ENCODE results near the gene NCBP2.

The NCBP2 gene

GRCh38 chr3:196942226-196942914 is at the start of gene NCBP2:
NCBP2 (minus strand) TSS chr3:196942528; CDS start chr3:196942503, 25 bp downstream.
- H3K4me3 ChIP-seq (ENCODE audit: low read depth, low read length): peak within 1 kb of the TSS; percentile 90
- H3K4me1 ChIP-seq (ENCODE audit: control insufficient read depth, insufficient read depth, low read length): peaks cover 12% of the 10 kb centered on the region
- no peaks in the 10 kb centered on the region for H3K9me3 ChIP-seq (ENCODE audit: control insufficient read depth, insufficient read depth, low read length)
- peaks cover 31% of the 10 kb centered on the region for H3K36me3 ChIP-seq (ENCODE audit: control insufficient read depth, insufficient read depth, low read length)
- H3K9ac ChIP-seq (ENCODE audit: low read depth, low read length): peak within 1 kb of the TSS; percentile 94
- peak within 1 kb of the TSS; percentile 98 for H3K27ac ChIP-seq (ENCODE audit: low read depth, low read length)
- H3K27me3 ChIP-seq (ENCODE audit: control insufficient read depth, insufficient read depth, low read length): no peaks in the 10 kb centered on the region

- Histone ChIP-seq H3K9me3 (ENCODE audit: control insufficient read depth, insufficient read depth, low read length) (no peaks in the 10 kb centered on the region), H3K36me3 (ENCODE audit: control insufficient read depth, insufficient read depth, low read length) (no peaks in the 10 kb centered on the region), H3K4me1 (ENCODE audit: control insufficient read depth, insufficient read depth, low read length) (no peaks in the 10 kb centered on the region), H3K27ac (ENCODE audit: low read depth, low read length) (no peak overlapping the region), H3K4me3 (ENCODE audit: low read depth, low read length) (no peak overlapping the region), H3K27me3 (ENCODE audit: control insufficient read depth, insufficient read depth, low read length) (no peaks in the 10 kb centered on the region), H3K9ac (ENCODE audit: low read depth, low read length) (no peak overlapping the region)
Measured at GRCh38 chr3:196991581-196992460, 49.5 kb upstream of the NCBP2 start.

GRCh38 chr3:196990601-196991007 is 48.3 kb upstream of the NCBP2 start:
- Histone ChIP-seq H3K27ac (ENCODE audit: low read depth, low read length) (no peak overlapping the region), H3K4me3 (ENCODE audit: low read depth, low read length) (no peak overlapping the region), H3K9ac (ENCODE audit: low read depth, low read length) (no peak overlapping the region), H3K4me1 (ENCODE audit: control insufficient read depth, insufficient read depth, low read length) (no peaks in the 10 kb centered on the region), H3K27me3 (ENCODE audit: control insufficient read depth, insufficient read depth, low read length) (no peaks in the 10 kb centered on the region), H3K36me3 (ENCODE audit: control insufficient read depth, insufficient read depth, low read length) (no peaks in the 10 kb centered on the region), H3K9me3 (ENCODE audit: control insufficient read depth, insufficient read depth, low read length) (no peaks in the 10 kb centered on the region)

- no peaks in the 10 kb centered on the region for H3K4me1 ChIP-seq (ENCODE audit: control insufficient read depth, insufficient read depth, low read length)
- no peak overlapping the region for H3K27ac ChIP-seq (ENCODE audit: low read depth, low read length)
- H3K4me3 ChIP-seq (ENCODE audit: low read depth, low read length): no peak overlapping the region
- no peaks in the 10 kb centered on the region for H3K36me3 ChIP-seq (ENCODE audit: control insufficient read depth, insufficient read depth, low read length)
- H3K9ac ChIP-seq (ENCODE audit: low read depth, low read length): no peak overlapping the region
- no peaks in the 10 kb centered on the region for H3K9me3 ChIP-seq (ENCODE audit: control insufficient read depth, insufficient read depth, low read length)
- no peaks in the 10 kb centered on the region for H3K27me3 ChIP-seq (ENCODE audit: control insufficient read depth, insufficient read depth, low read length)
Measured at GRCh38 chr3:196989721-196990262, 47.5 kb upstream of the NCBP2 start.

- H3K9me3 ChIP-seq (ENCODE audit: control insufficient read depth, insufficient read depth, low read length): 0 out of 2 replicates have a peak, but pooled peaks cover 1% of the 10 kb centered on the region
- H3K36me3 ChIP-seq (ENCODE audit: control insufficient read depth, insufficient read depth, low read length): no peaks in the 10 kb centered on the region
- H3K4me3 ChIP-seq (ENCODE audit: low read depth, low read length): no peak overlapping the region
- H3K9ac ChIP-seq (ENCODE audit: low read depth, low read length): no peak overlapping the region
- H3K4me1 ChIP-seq (ENCODE audit: control insufficient read depth, insufficient read depth, low read length): no peaks in the 10 kb centered on the region
- H3K27ac ChIP-seq (ENCODE audit: low read depth, low read length): no peak overlapping the region
- H3K27me3 ChIP-seq (ENCODE audit: control insufficient read depth, insufficient read depth, low read length): no peaks in the 10 kb centered on the region
Measured at GRCh38 chr3:196988241-196989029, 46.1 kb upstream of the NCBP2 start.

- no peaks in the 10 kb centered on the region for H3K36me3 ChIP-seq (ENCODE audit: control insufficient read depth, insufficient read depth, low read length)
- H3K9me3 ChIP-seq (ENCODE audit: control insufficient read depth, insufficient read depth, low read length): 0 out of 2 replicates have a peak, but pooled peaks cover 5% of the 10 kb centered on the region
- no peak overlapping the region for H3K9ac ChIP-seq (ENCODE audit: low read depth, low read length)
- H3K4me1 ChIP-seq (ENCODE audit: control insufficient read depth, insufficient read depth, low read length): no peaks in the 10 kb centered on the region
- H3K4me3 ChIP-seq (ENCODE audit: low read depth, low read length): no peak overlapping the region
- H3K27ac ChIP-seq (ENCODE audit: low read depth, low read length): no peak overlapping the region
- H3K27me3 ChIP-seq (ENCODE audit: control insufficient read depth, insufficient read depth, low read length): no peaks in the 10 kb centered on the region
Measured at GRCh38 chr3:196987022-196987421, 44.7 kb upstream of the NCBP2 start.

- H3K27me3 ChIP-seq (ENCODE audit: control insufficient read depth, insufficient read depth, low read length): no peaks in the 10 kb centered on the region
- H3K9me3 ChIP-seq (ENCODE audit: control insufficient read depth, insufficient read depth, low read length): 0 out of 2 replicates have a peak, but pooled peaks cover 5% of the 10 kb centered on the region
- no peaks in the 10 kb centered on the region for H3K4me1 ChIP-seq (ENCODE audit: control insufficient read depth, insufficient read depth, low read length)
- H3K9ac ChIP-seq (ENCODE audit: low read depth, low read length): no peak overlapping the region
- H3K27ac ChIP-seq (ENCODE audit: low read depth, low read length): no peak overlapping the region
- H3K4me3 ChIP-seq (ENCODE audit: low read depth, low read length): no peak overlapping the region
- H3K36me3 ChIP-seq (ENCODE audit: control insufficient read depth, insufficient read depth, low read length): no peaks in the 10 kb centered on the region
Measured at GRCh38 chr3:196985954-196986885, 43.9 kb upstream of the NCBP2 start.

- H3K4me1 ChIP-seq (ENCODE audit: control insufficient read depth, insufficient read depth, low read length): no peaks in the 10 kb centered on the region
- H3K27me3 ChIP-seq (ENCODE audit: control insufficient read depth, insufficient read depth, low read length): no peaks in the 10 kb centered on the region
- H3K9ac ChIP-seq (ENCODE audit: low read depth, low read length): no peak overlapping the region
- no peak overlapping the region for H3K27ac ChIP-seq (ENCODE audit: low read depth, low read length)
- no peak overlapping the region for H3K4me3 ChIP-seq (ENCODE audit: low read depth, low read length)
- no peaks in the 10 kb centered on the region for H3K36me3 ChIP-seq (ENCODE audit: control insufficient read depth, insufficient read depth, low read length)
- H3K9me3 ChIP-seq (ENCODE audit: control insufficient read depth, insufficient read depth, low read length): 0 out of 2 replicates have a peak, but pooled peaks cover 5% of the 10 kb centered on the region
Measured at GRCh38 chr3:196985298-196985697, 43.0 kb upstream of the NCBP2 start.

- Histone ChIP-seq H3K36me3 (ENCODE audit: control insufficient read depth, insufficient read depth, low read length) (no peaks in the 10 kb centered on the region), H3K9ac (ENCODE audit: low read depth, low read length) (no peak overlapping the region), H3K9me3 (ENCODE audit: control insufficient read depth, insufficient read depth, low read length) (0 out of 2 replicates have a peak, but pooled peaks cover 5% of the 10 kb centered on the region), H3K27me3 (ENCODE audit: control insufficient read depth, insufficient read depth, low read length) (no peaks in the 10 kb centered on the region), H3K4me1 (ENCODE audit: control insufficient read depth, insufficient read depth, low read length) (no peaks in the 10 kb centered on the region), H3K27ac (ENCODE audit: low read depth, low read length) (no peak overlapping the region), H3K4me3 (ENCODE audit: low read depth, low read length) (no peak overlapping the region)
Measured at GRCh38 chr3:196983186-196983585, 40.9 kb upstream of the NCBP2 start.

GRCh38 chr3:196981657-196982056 is 39.3 kb upstream of the NCBP2 start:
- no peaks in the 10 kb centered on the region for H3K4me1 ChIP-seq (ENCODE audit: control insufficient read depth, insufficient read depth, low read length)
- no peaks in the 10 kb centered on the region for H3K27me3 ChIP-seq (ENCODE audit: control insufficient read depth, insufficient read depth, low read length)
- no peak overlapping the region for H3K27ac ChIP-seq (ENCODE audit: low read depth, low read length)
- 0 out of 2 replicates have a peak, but pooled peaks cover 5% of the 10 kb centered on the region for H3K9me3 ChIP-seq (ENCODE audit: control insufficient read depth, insufficient read depth, low read length)
- no peaks in the 10 kb centered on the region for H3K36me3 ChIP-seq (ENCODE audit: control insufficient read depth, insufficient read depth, low read length)
- no peak overlapping the region for H3K9ac ChIP-seq (ENCODE audit: low read depth, low read length)
- H3K4me3 ChIP-seq (ENCODE audit: low read depth, low read length): no peak overlapping the region

All from HUES48 (cell line).